ENCODE results near the gene PRKAR2B. TPM values are rescaled to one million over a fixed set of nuclear protein-coding genes. Genes with fewer than 3 reads are reported as not detected.

Gene PRKAR2B
- polyA plus RNA-seq, 1 donor from 2014 or later = 297 TPM

DNA sequence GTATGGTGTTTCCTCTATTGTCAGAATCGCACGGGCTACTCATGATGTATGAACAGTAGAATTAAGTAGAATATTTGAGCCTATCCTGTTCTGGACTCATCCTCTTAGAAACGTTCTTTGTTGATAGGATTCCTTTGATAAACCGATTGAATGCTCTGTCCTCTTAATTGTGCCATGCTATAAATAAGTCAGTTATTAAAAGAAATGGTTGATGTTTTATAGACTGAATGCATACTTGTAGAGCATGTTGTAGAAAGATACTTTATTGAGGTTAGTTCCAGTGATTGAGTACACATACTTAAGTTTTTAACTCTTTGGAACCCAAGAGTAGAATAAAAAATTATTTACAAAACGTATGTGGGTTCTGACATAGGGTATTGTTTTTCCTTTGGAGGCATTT, 69.4 kb downstream of the PRKAR2B start:
- TF ChIP-seq TAF1 (IDR thresholded peaks at IDR 0.05; ENCODE audit: low read depth) = no peak
- TF ChIP-seq, protein P1, sequence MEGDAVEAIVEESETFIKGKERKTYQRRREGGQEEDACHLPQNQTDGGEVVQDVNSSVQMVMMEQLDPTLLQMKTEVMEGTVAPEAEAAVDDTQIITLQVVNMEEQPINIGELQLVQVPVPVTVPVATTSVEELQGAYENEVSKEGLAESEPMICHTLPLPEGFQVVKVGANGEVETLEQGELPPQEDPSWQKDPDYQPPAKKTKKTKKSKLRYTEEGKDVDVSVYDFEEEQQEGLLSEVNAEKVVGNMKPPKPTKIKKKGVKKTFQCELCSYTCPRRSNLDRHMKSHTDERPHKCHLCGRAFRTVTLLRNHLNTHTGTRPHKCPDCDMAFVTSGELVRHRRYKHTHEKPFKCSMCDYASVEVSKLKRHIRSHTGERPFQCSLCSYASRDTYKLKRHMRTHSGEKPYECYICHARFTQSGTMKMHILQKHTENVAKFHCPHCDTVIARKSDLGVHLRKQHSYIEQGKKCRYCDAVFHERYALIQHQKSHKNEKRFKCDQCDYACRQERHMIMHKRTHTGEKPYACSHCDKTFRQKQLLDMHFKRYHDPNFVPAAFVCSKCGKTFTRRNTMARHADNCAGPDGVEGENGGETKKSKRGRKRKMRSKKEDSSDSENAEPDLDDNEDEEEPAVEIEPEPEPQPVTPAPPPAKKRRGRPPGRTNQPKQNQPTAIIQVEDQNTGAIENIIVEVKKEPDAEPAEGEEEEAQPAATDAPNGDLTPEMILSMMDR (IDR thresholded peaks at IDR 0.05; ENCODE audit: poor library complexity, severe bottlenecking) = no peak
- TF ChIP-seq, protein P2, sequence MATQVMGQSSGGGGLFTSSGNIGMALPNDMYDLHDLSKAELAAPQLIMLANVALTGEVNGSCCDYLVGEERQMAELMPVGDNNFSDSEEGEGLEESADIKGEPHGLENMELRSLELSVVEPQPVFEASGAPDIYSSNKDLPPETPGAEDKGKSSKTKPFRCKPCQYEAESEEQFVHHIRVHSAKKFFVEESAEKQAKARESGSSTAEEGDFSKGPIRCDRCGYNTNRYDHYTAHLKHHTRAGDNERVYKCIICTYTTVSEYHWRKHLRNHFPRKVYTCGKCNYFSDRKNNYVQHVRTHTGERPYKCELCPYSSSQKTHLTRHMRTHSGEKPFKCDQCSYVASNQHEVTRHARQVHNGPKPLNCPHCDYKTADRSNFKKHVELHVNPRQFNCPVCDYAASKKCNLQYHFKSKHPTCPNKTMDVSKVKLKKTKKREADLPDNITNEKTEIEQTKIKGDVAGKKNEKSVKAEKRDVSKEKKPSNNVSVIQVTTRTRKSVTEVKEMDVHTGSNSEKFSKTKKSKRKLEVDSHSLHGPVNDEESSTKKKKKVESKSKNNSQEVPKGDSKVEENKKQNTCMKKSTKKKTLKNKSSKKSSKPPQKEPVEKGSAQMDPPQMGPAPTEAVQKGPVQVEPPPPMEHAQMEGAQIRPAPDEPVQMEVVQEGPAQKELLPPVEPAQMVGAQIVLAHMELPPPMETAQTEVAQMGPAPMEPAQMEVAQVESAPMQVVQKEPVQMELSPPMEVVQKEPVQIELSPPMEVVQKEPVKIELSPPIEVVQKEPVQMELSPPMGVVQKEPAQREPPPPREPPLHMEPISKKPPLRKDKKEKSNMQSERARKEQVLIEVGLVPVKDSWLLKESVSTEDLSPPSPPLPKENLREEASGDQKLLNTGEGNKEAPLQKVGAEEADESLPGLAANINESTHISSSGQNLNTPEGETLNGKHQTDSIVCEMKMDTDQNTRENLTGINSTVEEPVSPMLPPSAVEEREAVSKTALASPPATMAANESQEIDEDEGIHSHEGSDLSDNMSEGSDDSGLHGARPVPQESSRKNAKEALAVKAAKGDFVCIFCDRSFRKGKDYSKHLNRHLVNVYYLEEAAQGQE (IDR thresholded peaks at IDR 0.05; ENCODE audit: borderline replicate concordance) = no peak
- TF ChIP-seq RAD21 (conservative IDR thresholded peaks at IDR 0.05) = no peak
- TF ChIP-seq MXI1 (conservative IDR thresholded peaks at IDR 0.05; ENCODE audit: poor library complexity, severe bottlenecking) = no peak
- no peak for TF ChIP-seq EZH2 (IDR thresholded peaks at IDR 0.05; ENCODE audit: borderline replicate concordance, insufficient read depth, low read length, poor library complexity, severe bottlenecking)
- no peak for TF ChIP-seq EP300 (conservative IDR thresholded peaks at IDR 0.05; ENCODE audit: poor library complexity, severe bottlenecking)
- TF ChIP-seq SMC3 (conservative IDR thresholded peaks at IDR 0.05; ENCODE audit: poor library complexity) = no peak
- TF ChIP-seq POLR2AphosphoS5 (IDR thresholded peaks at IDR 0.05) = no peak
- H3K9me3 ChIP-seq (ENCODE audit: low read length) = no peaks in the 10 kb centered on the region
- no peak overlapping the region for H3K9ac ChIP-seq (ENCODE audit: low read length)
- no peak overlapping the region for H3K4me3 ChIP-seq (ENCODE audit: low read length)
- no peak overlapping the region for H2AFZ ChIP-seq (ENCODE audit: low read depth, low read length)
- no peaks in the 10 kb centered on the region for H3K36me3 ChIP-seq (ENCODE audit: insufficient read depth, low read length)
- H3K4me2 ChIP-seq (ENCODE audit: low read length) = no peak overlapping the region
- H3K27me3 ChIP-seq (ENCODE audit: insufficient read depth, low read depth, low read length) = no peaks in the 10 kb centered on the region
- H3F3A ChIP-seq (ENCODE audit: insufficient read depth, low read length, poor library complexity, severe bottlenecking) = no peaks in the 10 kb centered on the region
- no peak overlapping the region for H3K27ac ChIP-seq (ENCODE audit: low read length)
- no peaks in the 10 kb centered on the region for H3K9me2 ChIP-seq (ENCODE audit: insufficient read depth, low read length)
- peaks cover 18% of the 10 kb centered on the region for H3K79me2 ChIP-seq (replicated peaks; ENCODE audit: insufficient read depth, low read length)
- no peaks in the 10 kb centered on the region for H4K20me1 ChIP-seq (ENCODE audit: insufficient read depth)

DNA sequence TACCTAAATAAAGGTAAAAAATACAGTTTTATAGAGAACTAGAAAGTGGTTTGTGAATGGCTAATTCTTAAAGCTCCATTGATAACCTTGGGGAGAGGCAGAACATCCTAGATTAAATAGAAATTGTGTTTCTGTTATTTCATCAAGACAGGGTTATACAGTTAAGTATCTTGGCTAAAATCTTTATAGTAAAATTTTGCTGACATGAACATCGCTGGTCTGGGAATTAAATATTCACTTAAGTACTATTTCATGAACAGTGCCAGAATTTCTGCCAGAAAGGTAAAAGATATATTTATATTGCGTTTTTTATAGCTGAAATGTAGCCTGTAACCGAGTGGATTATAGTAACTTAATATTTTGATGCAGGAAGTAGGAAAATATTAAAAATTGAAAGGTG, 70.6 kb downstream of the PRKAR2B start:
- Histone ChIP-seq H3K27ac (ENCODE audit: low read length) (no peak overlapping the region), H3K79me2 (replicated peaks; ENCODE audit: insufficient read depth, low read length) (peaks cover 25% of the 10 kb centered on the region), H3K9me2 (ENCODE audit: insufficient read depth, low read length) (no peaks in the 10 kb centered on the region), H3K9ac (ENCODE audit: low read length) (no peak overlapping the region), H3K9me3 (ENCODE audit: low read length) (no peaks in the 10 kb centered on the region), H4K20me1 (ENCODE audit: insufficient read depth) (no peaks in the 10 kb centered on the region), H2AFZ (ENCODE audit: low read depth, low read length) (no peak overlapping the region), H3F3A (ENCODE audit: insufficient read depth, low read length, poor library complexity, severe bottlenecking) (no peaks in the 10 kb centered on the region), H3K4me3 (ENCODE audit: low read length) (no peak overlapping the region), H3K36me3 (ENCODE audit: insufficient read depth, low read length) (no peaks in the 10 kb centered on the region), H3K4me2 (ENCODE audit: low read length) (no peak overlapping the region), H3K27me3 (ENCODE audit: insufficient read depth, low read depth, low read length) (no peaks in the 10 kb centered on the region)
- TF ChIP-seq, protein P1 (IDR thresholded peaks at IDR 0.05; ENCODE audit: poor library complexity, severe bottlenecking) = no peak
- TF ChIP-seq SMC3 (conservative IDR thresholded peaks at IDR 0.05; ENCODE audit: poor library complexity) (no peak), RAD21 (conservative IDR thresholded peaks at IDR 0.05) (no peak), EP300 (conservative IDR thresholded peaks at IDR 0.05; ENCODE audit: poor library complexity, severe bottlenecking) (no peak)
